SH-SY5Y (cell line): ENCODE measurements around the gene DAP.

ENCODE experiments used
- GATA2 ChIP-seq: IDR thresholded peaks from 2 replicates; pipeline ENCODE4 v1.6.1; 2011; ENCODE audit warnings: mild to moderate bottlenecking, low read depth, low read length
- GATA3 ChIP-seq: IDR thresholded peaks from 2 replicates; pipeline ENCODE4 v1.6.1; 2011; ENCODE audit warnings: low read depth, mild to moderate bottlenecking, low read length, moderate library complexity

The DAP gene

GRCh38 chr5:10700516-10700915 lies 60.5 kb downstream of the DAP start:
- TF ChIP-seq GATA3 (no peak), GATA2 (no peak)

GRCh38 chr5:10699987-10700386 lies 61.0 kb downstream of the DAP start:
- TF ChIP-seq GATA3 (no peak), GATA2 (no peak)

DNA sequence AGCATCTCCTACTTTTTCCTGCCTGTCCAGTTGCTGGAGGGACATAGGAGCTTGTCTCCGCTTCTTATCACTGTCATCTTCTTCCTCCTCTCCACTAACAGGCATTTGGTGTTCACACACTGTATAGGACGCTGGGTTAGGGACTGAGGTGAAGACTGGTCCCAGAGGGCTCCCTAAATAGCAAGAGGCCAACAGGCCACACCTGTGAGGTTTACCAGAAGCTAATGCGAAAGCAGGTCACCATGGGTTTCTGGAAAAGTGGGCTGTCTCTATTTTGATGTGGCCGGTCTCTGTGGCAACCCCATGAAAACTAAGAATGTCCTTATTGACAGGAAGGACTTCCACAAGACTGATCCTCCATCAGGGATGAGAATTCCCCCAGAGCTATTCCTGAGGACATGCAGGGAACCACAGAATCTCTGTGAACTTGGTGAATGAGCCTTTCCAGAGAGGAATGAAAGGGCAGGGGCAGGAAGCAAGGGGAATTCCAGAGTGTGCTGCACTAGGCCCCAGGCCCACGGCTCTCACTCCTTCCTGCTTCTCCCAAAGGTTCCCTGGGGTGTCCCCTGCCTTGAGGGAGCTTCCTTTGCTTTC lies 61.7 kb downstream of the DAP start:
- TF ChIP-seq GATA2 (no peak), GATA3 (no peak)

- TF ChIP-seq GATA3 (no peak), GATA2 (no peak)
These were observed 65.1 kb downstream of the DAP start for GRCh38 chr5:10695759-10696543.

GRCh38 chr5:10695055-10695649 lies 65.9 kb downstream of the DAP start:
- TF ChIP-seq GATA3: no peak
- no peak for TF ChIP-seq GATA2

DNA sequence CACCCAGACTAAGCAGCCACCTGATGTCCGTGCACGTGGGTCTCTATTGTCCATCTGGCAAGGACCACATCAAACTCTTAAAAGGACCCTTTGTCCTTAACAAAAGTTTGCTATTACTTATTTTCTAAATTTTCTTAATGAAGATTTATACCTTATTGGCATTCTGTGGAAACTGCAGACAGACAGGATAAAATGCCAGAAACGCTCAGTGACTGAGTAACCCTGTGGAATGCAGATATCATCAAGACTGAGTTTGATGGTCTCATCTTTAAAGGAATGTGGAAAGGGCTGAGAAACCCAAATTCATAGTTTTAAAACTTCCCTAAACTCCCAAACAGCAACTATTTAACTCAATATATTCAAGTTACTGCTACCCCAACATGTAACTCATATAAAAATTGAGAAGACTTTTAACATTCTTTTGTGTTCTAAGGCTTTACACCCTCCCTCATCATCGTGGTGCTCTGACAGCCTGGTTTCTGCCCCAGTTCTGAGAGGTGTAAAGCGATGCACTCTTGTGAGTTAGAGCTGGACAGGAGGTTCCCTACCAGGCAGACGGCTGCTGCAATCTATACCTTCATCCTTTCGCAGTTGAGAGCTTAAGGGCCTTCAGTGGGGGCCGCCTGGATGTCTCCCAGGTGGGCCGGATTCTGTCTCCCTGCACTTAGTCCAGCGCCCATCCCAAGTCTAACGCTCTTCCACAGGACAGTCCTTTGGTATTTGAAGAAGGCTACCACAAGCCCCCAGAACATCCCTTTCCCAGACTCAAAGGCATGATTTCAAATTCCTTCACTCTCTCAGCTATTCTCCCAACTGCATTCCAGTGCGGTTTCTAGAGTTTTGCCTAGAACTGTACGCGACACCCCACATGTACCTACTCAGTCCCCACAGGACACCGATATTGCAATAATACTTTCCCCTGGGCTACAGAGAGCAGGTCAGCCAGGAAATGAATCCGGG lies 68.9 kb downstream of the DAP start:
- TF ChIP-seq GATA3 (no peak), GATA2 (no peak)

DNA sequence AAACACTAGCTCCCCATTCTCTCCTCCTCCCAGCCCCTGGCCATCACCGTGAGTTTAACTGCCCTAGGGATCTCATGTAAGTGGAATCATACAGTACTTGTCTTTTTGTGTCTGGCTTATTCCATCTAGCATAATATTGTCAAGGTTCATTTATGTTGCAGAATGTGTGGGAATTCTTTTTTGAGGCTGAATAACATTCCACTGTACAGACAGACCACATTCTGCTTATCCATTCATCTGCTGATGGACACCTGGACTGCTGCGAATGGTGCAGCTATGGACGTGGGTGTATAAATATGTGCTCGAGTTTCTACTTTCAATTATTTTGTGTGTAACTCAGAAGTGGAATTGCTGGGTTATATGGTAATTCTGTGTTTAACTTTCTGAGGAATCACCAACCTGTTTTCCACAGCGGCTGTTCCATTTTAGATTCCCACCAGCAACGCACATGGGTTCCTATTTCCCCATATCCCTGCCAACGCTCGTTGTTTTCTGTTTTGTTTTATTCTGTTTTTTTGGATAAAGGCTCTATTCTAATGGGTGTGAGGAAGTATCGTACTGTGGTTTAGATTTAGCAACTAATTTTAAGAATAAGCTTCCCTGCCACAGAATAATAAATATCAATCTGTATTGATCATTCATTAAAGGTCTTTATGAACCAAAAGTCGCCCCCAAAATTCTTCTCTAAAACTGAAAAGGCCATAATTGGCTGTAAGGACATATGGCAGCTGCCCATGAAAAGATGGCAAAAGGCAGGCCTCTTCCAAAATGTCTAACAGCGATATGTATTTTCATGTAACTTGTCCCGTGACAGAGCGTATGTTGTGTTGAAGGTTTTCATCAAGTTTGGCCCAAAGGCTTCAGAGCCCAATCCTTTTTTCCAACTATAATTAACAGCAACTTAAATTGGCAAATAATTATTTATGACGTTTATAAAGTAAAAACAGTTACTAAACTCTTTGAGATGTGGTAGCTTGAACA lies 70.3 kb downstream of the DAP start:
- TF ChIP-seq GATA2 (no peak), GATA3 (no peak)

GRCh38 chr5:10689391-10690081 lies 71.5 kb downstream of the DAP start:
- TF ChIP-seq GATA2: no peak
- TF ChIP-seq GATA3: no peak

- TF ChIP-seq GATA3: no peak
- TF ChIP-seq GATA2: no peak
These were observed 72.3 kb downstream of the DAP start for GRCh38 chr5:10688651-10689171.

DNA sequence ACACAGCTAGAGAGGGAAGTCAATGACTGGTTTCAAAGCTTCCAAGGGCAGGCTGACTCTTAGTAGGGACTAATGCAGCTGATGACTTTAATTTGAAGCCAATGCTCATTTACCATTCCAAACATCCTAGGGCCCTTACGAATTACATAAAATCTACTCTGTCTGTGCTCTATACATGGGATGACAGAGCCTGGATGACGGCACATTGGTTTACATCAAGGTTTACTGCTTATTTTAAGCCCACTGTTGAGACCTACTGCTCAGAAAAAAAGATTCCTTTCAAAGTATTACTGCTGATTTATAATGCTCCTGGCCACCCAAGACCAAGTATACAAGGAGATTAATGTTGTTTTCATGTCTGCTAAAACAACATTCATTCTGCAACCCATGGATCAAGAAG lies 74.1 kb downstream of the DAP start:
- TF ChIP-seq GATA2: no peak
- TF ChIP-seq GATA3: no peak

DNA sequence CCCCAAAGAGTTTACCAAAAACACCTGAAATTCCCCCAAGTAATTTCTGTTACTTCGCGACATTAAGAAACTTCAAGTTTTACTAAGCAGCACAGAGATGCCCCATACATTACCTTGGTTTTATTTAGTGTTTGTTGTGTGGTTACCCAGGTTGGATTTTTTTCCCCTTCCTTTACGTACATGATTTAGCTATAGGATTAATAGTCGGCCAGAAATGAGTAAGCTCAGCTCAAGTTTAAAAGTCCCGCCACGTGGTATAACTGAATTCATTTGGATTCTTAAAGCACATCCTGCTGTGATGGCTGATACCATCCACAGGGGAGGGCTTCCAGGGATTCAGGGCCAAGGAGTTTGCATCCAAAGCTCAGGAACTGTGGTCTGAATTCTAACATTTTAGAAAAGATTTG lies 75.9 kb downstream of the DAP start:
- no peak for TF ChIP-seq GATA3
- no peak for TF ChIP-seq GATA2

GRCh38 chr5:10684303-10685086 lies 76.5 kb downstream of the DAP start:
- no peak for TF ChIP-seq GATA3
- no peak for TF ChIP-seq GATA2
